Duodenal mucosa (tissue), 2 donors: ENCODE measurements around the gene CORO2A.

Source experiments
- H3K27ac ChIP-seq: one replicate; pipeline ENCODE4 v1.7.0; 2013; ENCODE audit warnings: low read depth, low read length
- H3K27me3 ChIP-seq, 2 donors: one replicate each; pipeline ENCODE4 v1.7.0; 2013; ENCODE audit warnings: low read length in 2 of 2, control low read depth in 1 of 2; ENCODE audit not compliant: insufficient read depth in 2 of 2, control insufficient read depth in 1 of 2
- H3K36me3 ChIP-seq, 2 donors: one replicate each; pipeline ENCODE4 v1.7.0; 2013; ENCODE audit warnings: low read length in 2 of 2, control low read depth in 1 of 2; ENCODE audit not compliant: insufficient read depth in 2 of 2, control insufficient read depth in 1 of 2
- H3K4me1 ChIP-seq, 2 donors: one replicate each; pipeline ENCODE4 v1.7.0; 2013; ENCODE audit warnings: low read length in 2 of 2, control low read depth in 1 of 2; ENCODE audit not compliant: insufficient read depth in 2 of 2, control insufficient read depth in 1 of 2
- H3K4me3 ChIP-seq, 2 donors: one replicate each; pipeline ENCODE4 v1.7.0; 2013; ENCODE audit warnings: low read length in 2 of 2, low read depth in 1 of 2
- H3K9ac ChIP-seq, 2 donors: one replicate each; pipeline ENCODE4 v1.7.0; 2013; ENCODE audit warnings: low read length in 2 of 2, low read depth in 1 of 2
- H3K9me3 ChIP-seq, 2 donors: one replicate each; pipeline ENCODE4 v1.7.0; 2013; ENCODE audit warnings: low read length in 2 of 2, control low read depth in 1 of 2; ENCODE audit not compliant: control insufficient read depth in 1 of 2

Gene CORO2A

DNA sequence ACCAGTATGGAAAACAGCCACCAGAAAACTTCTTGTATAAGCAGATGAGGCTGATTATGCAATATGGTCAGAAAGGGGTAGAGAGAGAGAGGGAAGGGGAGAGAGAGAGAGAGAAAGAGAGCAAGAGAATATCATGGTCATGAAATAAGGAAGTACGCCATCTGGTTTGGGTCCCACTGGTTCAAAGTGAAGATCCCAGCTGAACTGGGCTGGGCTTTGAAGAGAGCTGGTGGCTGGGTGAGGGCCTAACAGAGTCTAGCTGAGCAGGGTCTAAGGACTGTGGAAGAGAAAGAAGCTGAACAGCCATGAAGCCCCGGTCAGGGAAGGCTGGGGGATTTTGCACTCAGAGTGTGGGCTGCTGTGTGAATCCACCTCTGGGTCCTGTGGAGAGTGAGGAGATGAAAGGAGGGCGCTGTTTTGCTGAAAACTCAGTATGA, 88.0 kb downstream of the CORO2A start:
- peaks cover 6 to 24% of the 10 kb centered on the region in 2 donors for H3K4me1 ChIP-seq
- H3K27ac ChIP-seq = no peak overlapping the region
- peaks cover 23 to 49% of the 10 kb centered on the region in 2 donors for H3K36me3 ChIP-seq
- H3K27me3 ChIP-seq = no peaks in the 10 kb centered on the region
- H3K4me3 ChIP-seq = no peak overlapping the region
- no peaks in the 10 kb centered on the region for H3K9me3 ChIP-seq
- no peak overlapping the region for H3K9ac ChIP-seq

DNA sequence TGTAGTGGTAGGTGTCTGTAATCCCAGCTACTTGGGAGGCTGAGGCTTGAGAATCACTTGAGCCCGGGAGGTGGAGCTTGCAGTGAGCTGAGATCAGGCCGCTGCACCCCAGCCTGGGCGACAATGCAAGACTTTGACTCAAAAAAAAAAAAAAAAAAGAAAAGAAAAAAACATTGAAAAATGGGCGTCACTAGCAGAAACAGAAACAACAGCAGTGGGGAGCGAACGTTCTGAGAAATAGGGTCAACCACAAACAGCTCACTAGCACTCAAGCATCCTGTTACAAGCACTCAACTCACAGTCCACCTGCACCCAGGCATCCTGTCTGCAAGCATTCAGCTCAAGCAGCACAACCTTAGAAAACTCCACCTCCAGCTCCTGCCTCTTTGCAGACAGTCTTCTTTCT, 90.6 kb downstream of the CORO2A start:
- Histone ChIP-seq H3K27ac (no peak overlapping the region), H3K4me3 (no peak overlapping the region), H3K9me3 (no peaks in the 10 kb centered on the region), H3K4me1 (peaks cover 6 to 25% of the 10 kb centered on the region in 2 donors), H3K27me3 (no peaks in the 10 kb centered on the region), H3K9ac (no peak overlapping the region), H3K36me3 (peaks cover 33 to 51% of the 10 kb centered on the region in 2 donors)

DNA sequence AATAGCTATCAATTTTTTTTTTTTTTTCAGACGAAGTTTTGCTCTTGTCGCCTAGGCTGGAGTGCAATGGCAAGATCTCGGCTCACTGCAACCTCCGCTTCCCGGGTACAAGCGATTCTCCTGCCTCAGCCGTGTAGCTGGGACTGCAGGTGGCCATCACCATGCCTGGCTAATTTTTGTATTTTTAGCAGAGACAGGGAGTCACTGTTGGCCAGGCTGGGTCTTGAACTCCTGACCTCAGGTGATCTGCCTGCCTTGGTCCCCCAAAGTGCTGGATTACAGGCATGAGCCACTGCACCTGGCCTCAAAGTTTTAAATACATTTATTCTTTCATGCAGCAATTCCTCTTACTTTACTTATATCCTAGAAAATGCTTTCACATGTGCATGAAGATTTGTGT, 91.0 kb downstream of the CORO2A start:
- Histone ChIP-seq H3K4me1 (peaks cover 6 to 25% of the 10 kb centered on the region in 2 donors), H3K9ac (no peak overlapping the region), H3K36me3 (peaks cover 33 to 52% of the 10 kb centered on the region in 2 donors), H3K4me3 (no peak overlapping the region), H3K27me3 (no peaks in the 10 kb centered on the region), H3K9me3 (no peaks in the 10 kb centered on the region), H3K27ac (no peak overlapping the region)

DNA sequence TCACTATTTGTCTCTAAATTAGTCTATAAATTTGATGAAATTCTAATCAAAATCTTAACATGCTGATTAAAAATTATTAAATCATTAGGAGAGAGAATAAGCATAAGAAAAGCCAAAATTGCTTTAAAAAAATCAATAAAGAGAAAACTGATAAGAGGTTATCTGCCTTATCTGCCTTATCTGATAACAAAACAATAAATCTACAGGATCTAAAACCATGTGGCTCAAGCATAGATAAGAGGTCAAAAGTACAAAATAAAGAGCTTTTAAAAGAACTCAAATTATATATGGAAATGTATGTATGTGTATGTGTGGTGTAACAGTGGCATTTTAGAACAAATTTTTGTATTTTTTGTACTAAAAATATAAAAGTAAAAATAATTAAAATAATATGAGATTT, 92.0 kb downstream of the CORO2A start:
- no peaks in the 10 kb centered on the region for H3K9me3 ChIP-seq
- no peak overlapping the region for H3K27ac ChIP-seq
- no peak overlapping the region for H3K9ac ChIP-seq

DNA sequence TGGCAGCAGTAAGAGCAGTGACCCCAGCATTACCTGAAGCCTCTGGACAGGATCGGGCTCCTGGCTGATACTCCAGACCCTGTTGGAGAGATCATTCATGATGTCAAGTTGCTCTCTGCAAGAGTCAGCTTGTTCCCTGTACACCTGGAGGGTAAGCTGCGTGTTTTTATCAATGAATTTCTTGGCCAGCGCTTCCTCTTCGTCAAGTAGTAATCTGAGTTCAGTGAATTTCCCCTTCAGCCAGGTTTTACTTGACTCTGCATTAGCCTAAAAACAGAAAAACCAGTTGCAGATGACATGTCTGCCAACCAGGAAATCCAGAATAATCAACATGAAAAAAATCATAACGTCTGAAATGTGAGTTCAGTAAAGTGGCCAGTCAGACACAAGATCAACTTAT, 92.5 kb downstream of the CORO2A start:
- no peak overlapping the region for H3K4me3 ChIP-seq
- H3K27ac ChIP-seq = no peak overlapping the region
- H3K9me3 ChIP-seq = no peaks in the 10 kb centered on the region

More for the DNA sequence above, 92.0 kb downstream of the CORO2A start:
- Histone ChIP-seq H3K36me3 (peaks cover 35 to 53% of the 10 kb centered on the region in 2 donors), H3K4me3 (no peak overlapping the region), H3K4me1 (peaks cover 6 to 25% of the 10 kb centered on the region in 2 donors), H3K27me3 (no peaks in the 10 kb centered on the region)

DNA sequence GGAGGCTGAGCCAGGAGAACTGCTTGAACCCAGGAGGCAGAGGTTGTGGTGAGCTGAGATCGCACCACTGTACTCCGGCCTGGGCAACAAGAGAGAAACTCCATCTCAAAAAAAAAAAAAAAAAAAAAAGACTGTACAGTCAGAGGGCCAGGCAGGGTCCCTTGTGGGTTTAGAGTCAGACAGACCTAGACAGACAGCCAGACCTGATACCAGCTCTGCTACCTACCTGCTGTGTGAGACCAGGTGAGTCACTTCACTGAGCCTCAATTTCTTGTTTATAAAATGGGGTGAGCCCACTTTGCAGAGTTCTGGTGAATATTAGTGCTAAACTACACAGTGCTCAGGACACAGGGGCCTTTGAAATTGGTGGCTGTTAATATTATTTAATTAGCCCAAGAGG, 93.1 kb downstream of the CORO2A start:
- Histone ChIP-seq H3K4me1 (peaks cover 6 to 19% of the 10 kb centered on the region in 2 donors), H3K4me3 (no peak overlapping the region), H3K9me3 (no peaks in the 10 kb centered on the region), H3K36me3 (peaks cover 46 to 53% of the 10 kb centered on the region in 2 donors), H3K9ac (no peak overlapping the region), H3K27me3 (no peaks in the 10 kb centered on the region), H3K27ac (no peak overlapping the region)

More for the DNA sequence above, 92.5 kb downstream of the CORO2A start:
- Histone ChIP-seq H3K9ac (no peak overlapping the region), H3K27me3 (no peaks in the 10 kb centered on the region), H3K36me3 (peaks cover 40 to 53% of the 10 kb centered on the region in 2 donors), H3K4me1 (peaks cover 6 to 24% of the 10 kb centered on the region in 2 donors)

DNA sequence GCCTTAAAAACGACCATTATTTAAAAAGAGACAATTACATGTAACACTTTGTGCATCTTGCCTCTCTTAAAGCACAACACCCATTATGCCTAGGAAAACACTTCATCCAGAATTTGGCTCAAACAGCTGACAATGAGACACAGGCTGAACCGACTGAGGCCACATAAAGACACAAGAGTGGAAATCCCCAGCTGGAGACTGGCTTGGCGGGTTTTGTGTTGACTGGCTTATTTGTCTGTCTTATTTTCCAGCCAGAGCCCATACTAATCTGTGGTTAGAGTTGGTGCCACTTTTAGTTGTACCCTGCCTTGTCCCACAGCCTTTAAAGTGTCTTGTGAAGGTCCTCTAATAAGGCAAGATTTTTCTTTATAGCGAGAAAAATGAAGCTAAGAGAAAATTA, 94.6 kb downstream of the CORO2A start:
- peaks cover 50 to 59% of the 10 kb centered on the region in 2 donors for H3K36me3 ChIP-seq
- H3K9ac ChIP-seq = no peak overlapping the region
- no peaks in the 10 kb centered on the region for H3K9me3 ChIP-seq
- H3K4me1 ChIP-seq = peaks cover 6 to 12% of the 10 kb centered on the region in 2 donors
- H3K27me3 ChIP-seq = no peaks in the 10 kb centered on the region
- H3K27ac ChIP-seq = no peak overlapping the region
- no peak overlapping the region for H3K4me3 ChIP-seq

DNA sequence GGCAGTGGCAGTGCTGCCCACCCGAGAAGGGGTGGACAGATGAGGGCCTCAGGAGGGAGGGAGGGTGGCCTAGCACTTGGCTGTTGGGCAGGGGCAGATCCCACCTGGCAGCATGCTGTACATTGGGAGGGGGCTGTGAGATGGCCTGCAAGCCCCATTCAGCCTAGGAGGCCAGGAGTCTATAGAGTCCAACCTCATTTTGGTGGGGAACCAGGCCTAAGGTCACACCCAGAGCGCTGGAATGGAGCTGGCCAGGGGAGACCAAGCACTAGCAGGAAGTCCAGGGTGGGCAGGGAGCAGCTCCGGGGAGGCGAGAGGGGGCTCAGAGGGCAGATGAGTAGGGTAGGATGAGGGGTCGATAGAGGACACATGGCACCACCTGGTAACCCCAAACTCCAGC, 96.3 kb downstream of the CORO2A start:
- Histone ChIP-seq H3K27me3 (no peaks in the 10 kb centered on the region), H3K9ac (no peak overlapping the region), H3K4me1 (peaks cover 6 to 8% of the 10 kb centered on the region in 2 donors), H3K4me3 (no peak overlapping the region), H3K27ac (no peak overlapping the region), H3K9me3 (no peaks in the 10 kb centered on the region), H3K36me3 (peaks cover 45 to 69% of the 10 kb centered on the region in 2 donors)

DNA sequence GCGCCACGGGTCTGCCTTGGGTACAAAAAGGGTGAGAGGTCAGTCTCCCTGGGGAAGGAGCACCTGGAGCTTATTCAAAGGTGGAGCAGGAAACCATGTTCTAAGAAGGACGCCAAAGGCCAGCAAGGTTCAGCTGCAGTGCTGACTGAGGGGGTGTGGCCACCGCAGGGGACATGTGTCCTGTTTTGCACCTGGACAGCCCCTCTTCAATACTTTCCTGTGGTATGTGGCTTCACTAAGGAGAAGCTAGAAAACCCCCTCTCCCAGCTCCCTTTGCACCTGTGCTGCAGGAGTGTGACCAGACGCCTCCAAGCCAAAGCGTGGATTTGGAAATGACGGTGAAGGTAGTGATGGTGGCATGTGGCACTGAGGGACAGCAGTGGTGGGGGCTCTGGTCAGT, 97.0 kb downstream of the CORO2A start:
- Histone ChIP-seq H3K9me3 (no peaks in the 10 kb centered on the region), H3K27ac (no peak overlapping the region), H3K27me3 (no peaks in the 10 kb centered on the region), H3K36me3 (peaks cover 45 to 75% of the 10 kb centered on the region in 2 donors), H3K9ac (no peak overlapping the region), H3K4me1 (peaks cover 4 to 8% of the 10 kb centered on the region in 2 donors), H3K4me3 (no peak overlapping the region)

DNA sequence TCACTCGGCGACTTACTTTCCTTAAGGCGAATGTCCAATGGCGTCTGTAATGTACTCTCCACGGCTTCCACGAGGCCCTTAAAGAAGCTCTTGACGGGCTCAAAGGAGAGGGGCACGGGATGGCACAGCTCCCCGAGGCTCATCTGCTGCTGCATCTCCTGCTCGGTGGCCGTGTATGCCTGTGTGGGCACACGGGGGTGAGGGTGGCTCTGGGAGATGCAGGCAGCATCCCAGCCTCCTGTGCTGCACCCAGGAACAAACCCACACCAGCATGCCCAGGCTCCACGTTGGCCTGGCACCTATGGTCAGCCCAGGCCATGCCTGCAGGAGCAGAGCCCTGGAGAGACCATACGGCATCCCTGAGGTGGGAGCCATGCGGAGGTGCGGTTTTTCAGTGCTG, 97.6 kb downstream of the CORO2A start:
- no peak overlapping the region for H3K9ac ChIP-seq
- no peaks in the 10 kb centered on the region for H3K27me3 ChIP-seq
- no peaks in the 10 kb centered on the region for H3K9me3 ChIP-seq
- H3K4me3 ChIP-seq = no peak overlapping the region
- peaks cover 45 to 80% of the 10 kb centered on the region in 2 donors for H3K36me3 ChIP-seq
- no peak overlapping the region for H3K27ac ChIP-seq
- peaks cover 0 to 5% of the 10 kb centered on the region in 2 donors for H3K4me1 ChIP-seq

DNA sequence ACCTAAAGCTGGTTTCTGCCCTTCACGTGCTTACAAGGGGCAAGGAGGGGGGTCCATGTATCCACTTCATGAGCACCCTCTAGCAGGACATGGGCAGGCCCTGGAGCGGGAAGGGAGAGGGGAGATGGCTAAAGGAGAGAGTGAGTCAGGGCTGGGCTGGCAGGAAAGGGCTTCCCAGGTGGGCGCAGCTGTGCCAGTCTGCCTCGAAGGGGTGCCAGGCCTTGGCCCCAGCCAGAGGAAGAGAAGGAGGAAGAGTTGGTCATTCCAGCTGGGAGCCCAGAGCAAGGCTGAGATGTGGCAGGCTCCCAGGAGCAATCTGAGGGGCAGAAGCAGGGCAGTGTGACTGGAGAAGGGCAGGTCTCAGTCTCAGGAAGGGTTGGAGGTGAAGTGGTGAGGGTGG, 98.1 kb downstream of the CORO2A start:
- no peaks in the 10 kb centered on the region for H3K9me3 ChIP-seq
- no peak overlapping the region for H3K9ac ChIP-seq
- no peaks in the 10 kb centered on the region for H3K4me1 ChIP-seq
- H3K36me3 ChIP-seq = peaks cover 40 to 76% of the 10 kb centered on the region in 2 donors
- H3K4me3 ChIP-seq = no peak overlapping the region
- no peak overlapping the region for H3K27ac ChIP-seq
- no peaks in the 10 kb centered on the region for H3K27me3 ChIP-seq
